Prostate gland (tissue), 2 donors: ENCODE measurements around the gene ZNRF2.

Experiments used
- CTCF ChIP-seq, 4 experiments: fragments of 200-600 bp in 2 of 4; fragments of 450-650 bp in 2 of 4; sonication (generic) in 2 of 4; IDR thresholded peaks; 1 replicate in 3 of 4; 2 replicates in 1 of 4; pipeline ENCODE4 v1.5.1; 2016 to 2019; ENCODE audit warnings: antibody characterized with exemption in 4 of 4, mild to moderate bottlenecking in 2 of 4, moderate library complexity in 2 of 4
- POLR2A ChIP-seq: fragments of 450-650 bp; IDR thresholded peaks from one replicate; pipeline ENCODE4 v1.6.1; 2016; ENCODE audit warnings: antibody characterized with exemption, mild to moderate bottlenecking
- POLR2AphosphoS5 ChIP-seq: sonication (generic); formaldehyde crosslinking; IDR thresholded peaks from one replicate; pipeline ENCODE4 v1.6.1; 2017; ENCODE audit warnings: antibody characterized with exemption

- no peak for TF ChIP-seq CTCF (IDR thresholded peaks at IDR 0.05)
- no peak for TF ChIP-seq POLR2AphosphoS5
- TF ChIP-seq POLR2A, result no peak
Observed at GRCh38 chr7:30364773-30365172, 80.4 kb downstream of the ZNRF2 start.
